ENCODE measurements around the gene INO80C. TPM values are rescaled to one million over a fixed set of nuclear protein-coding genes. Genes with fewer than 3 reads are reported as not detected.

The INO80C gene
- total and polyA plus RNA-seq, 2 of the 4 experiments (the other 2 are of a cell fraction), result 5.6 to 17.1 TPM

- H3K4me3 ChIP-seq (ENCODE audit: insufficient read depth, low read depth, low read length), result no peak overlapping the region
- DNase-seq, result no peak
- dilution Hi-C loops (cut with HindIII; ENCODE audit: low sequenced_read_pairs, unreplicated experiment) (no loop called here), intact Hi-C loops (cut with micrococcal nuclease) (no loop called here), in situ Hi-C loops (cut with MboI; ENCODE audit: low sequenced_read_pairs) (no loop called here)
- peaks cover 8% of the 10 kb centered on the region; the same call in 1 of the 2 replicates for H3K9me1 ChIP-seq (ENCODE audit: insufficient read depth, low read length)
- H2BK15ac ChIP-seq (ENCODE audit: low read depth, low read length), result no peak overlapping the region
- no peak overlapping the region for H3K14ac ChIP-seq (replicated peaks; ENCODE audit: low read depth, low read length)
- no peak overlapping the region; the same call in 1 of the 2 replicates for H3K4ac ChIP-seq (ENCODE audit: low read depth, low read length)
- H3K79me1 ChIP-seq (ENCODE audit: low read depth in 1 of 2, low read length in 2 of 2), result no peaks in the 10 kb centered on the region
- H3K36me3 ChIP-seq (ENCODE audit: control insufficient read depth, insufficient read depth, low read length), result no peaks in the 10 kb centered on the region
- H2BK20ac ChIP-seq (ENCODE audit: low read depth, low read length), result no peak overlapping the region
- H4K91ac ChIP-seq (ENCODE audit: insufficient read depth, low read depth, low read length), result no peak overlapping the region
- no peaks in the 10 kb centered on the region for H3K9me3 ChIP-seq (ENCODE audit: control insufficient read depth, insufficient read depth, low read length)
- H3K23ac ChIP-seq (ENCODE audit: low read depth, low read length), result no peak overlapping the region
- no peaks in the 10 kb centered on the region for H4K20me1 ChIP-seq (ENCODE audit: insufficient read depth, low read length)
- no peak overlapping the region for H3K18ac ChIP-seq (ENCODE audit: low read depth, low read length)
- H3K27me3 ChIP-seq (ENCODE audit: control insufficient read depth, insufficient read depth, low read length), result peaks cover 17% of the 10 kb centered on the region
- peaks cover 4% of the 10 kb centered on the region; the same call in 1 of the 2 replicates for H3K4me1 ChIP-seq (ENCODE audit: control insufficient read depth, insufficient read depth, low read length)
- POLR2A ChIA-PET (ENCODE audit: unreplicated experiment), result no interaction called here
- TF ChIP-seq MAFK (IDR thresholded peaks at IDR 0.05; ENCODE audit: low read depth, low read length) (no peak), RCOR1 (IDR thresholded peaks at IDR 0.05; ENCODE audit: insufficient replicate concordance, low read length) (no peak), FOS (IDR thresholded peaks at IDR 0.05; ENCODE audit: low read depth, low read length) (no peak), MAZ (IDR thresholded peaks at IDR 0.05; ENCODE audit: borderline replicate concordance, low read depth, low read length) (no peak), NFE2L2 (IDR thresholded peaks at IDR 0.05; ENCODE audit: low read depth, low read length) (no peak), BHLHE40 (IDR thresholded peaks at IDR 0.05; ENCODE audit: low read depth, low read length) (no peak), CEBPB (IDR thresholded peaks at IDR 0.05; ENCODE audit: low read depth, low read length) (no peak), RAD21 (IDR thresholded peaks at IDR 0.05; ENCODE audit: low read length) (no peak), ELK1 (IDR thresholded peaks at IDR 0.05; ENCODE audit: borderline replicate concordance, low read depth, low read length) (no peak), POLR2A (IDR thresholded peaks at IDR 0.05; ENCODE audit: low read depth, low read length) (no peak)
- no peak overlapping the region for H2BK5ac ChIP-seq (ENCODE audit: low read depth, low read length, poor library complexity, severe bottlenecking)
- H2AK9ac ChIP-seq (replicated peaks; ENCODE audit: low read depth, low read length, poor library complexity), result no peak overlapping the region
- no peak overlapping the region for H2BK120ac ChIP-seq (ENCODE audit: low read depth, low read length)
- no peak overlapping the region for H3K27ac ChIP-seq (ENCODE audit: insufficient read depth, low read length)
- ATAC-seq (ENCODE audit: low read depth), result no peak
- H2AFZ ChIP-seq (replicated peaks; ENCODE audit: low read length, poor library complexity), result no peak overlapping the region
- no peak overlapping the region for H2AK5ac ChIP-seq (ENCODE audit: low read depth, low read length)
- no peak overlapping the region for H3K56ac ChIP-seq (ENCODE audit: extremely low read depth, insufficient read depth, low read length)
- CTCF ChIA-PET, result no interaction called here
- WGBS, 2 experiments (ENCODE audit: extremely low coverage in 2 of 2, insufficient read length in 1 of 2), result 20% methylated on average over 2 of the region's 4 CpGs; no CpG with 5 or more reads in 1 of the 2 experiments
- no TSS peak for BruUV-seq (replicated peaks)
- no peak overlapping the region for H4K8ac ChIP-seq (ENCODE audit: low read depth in 2 of 2, low read length in 2 of 2)
- no peak overlapping the region for H4K5ac ChIP-seq (ENCODE audit: low read depth, low read length)
- no peak overlapping the region for H3K9ac ChIP-seq (ENCODE audit: low read depth, low read length)
- no peak overlapping the region for H3K4me2 ChIP-seq (ENCODE audit: low read depth, low read length)
These were observed 12.4 kb upstream of the INO80C start for GRCh38 chr18:35510076-35510651.

Measured in IMR-90 (cell line).